Gastrocnemius medialis (tissue), 4 donors: ENCODE data around the gene SAMD11. TPM values are rescaled to one million over a fixed set of nuclear protein-coding genes. Genes with fewer than 3 reads are reported as not detected.

Experiments used
- ATAC-seq, 2 donors: fragments of 150-250 bp; one replicate each; pipeline ENCODE4 v1.9.1; 2016
- DNase-seq, 2 donors: peaks; one replicate each; pipeline ENCODE4 v3.0.0-alpha.2; 2019
- H3K27ac ChIP-seq, 4 donors: fragments of 200-600 bp; sonication (generic); 1 replicate in 1 of 4; 2 replicates in 3 of 4; pipeline ENCODE4 v1.5.1; 2016 to 2018; ENCODE audit warnings: mild to moderate bottlenecking in 2 of 4, moderate library complexity in 1 of 4
- H3K27me3 ChIP-seq, 3 donors: fragments of 200-600 bp; sonication (generic) in 2 of 3; 1 replicate in 1 of 3; 2 replicates in 2 of 3; pipeline versions ENCODE4 v1.5.1 to v1.6.0; 2016 to 2019; ENCODE audit warnings: mild to moderate bottlenecking in 1 of 3, moderate library complexity in 1 of 3
- H3K36me3 ChIP-seq, 2 donors: fragments of 200-600 bp; sonication (generic) in 1 of 2; one replicate each; pipeline ENCODE4 v1.5.1; 2017 to 2018
- H3K4me1 ChIP-seq, 2 donors: fragments of 200-600 bp; sonication (generic) in 1 of 2; one replicate each; pipeline ENCODE4 v1.5.1; 2016 to 2017; ENCODE audit warnings: mild to moderate bottlenecking in 2 of 2
- H3K4me3 ChIP-seq, 4 donors: fragments of 200-600 bp; sonication (generic) in 3 of 4; 1 replicate in 1 of 4; 2 replicates in 3 of 4; pipeline ENCODE4 v1.5.1; 2016 to 2019; ENCODE audit warnings: mild to moderate bottlenecking in 2 of 4
- H3K9me3 ChIP-seq, 3 donors: fragments of 200-600 bp; sonication (generic) in 2 of 3; 1 replicate in 1 of 3; 2 replicates in 2 of 3; pipeline ENCODE4 v1.5.1; 2016 to 2019
- CTCF ChIP-seq, 5 experiments: fragments of 450-650 bp in 3 of 5; fragments of 200-600 bp in 2 of 5; sonication (generic) in 2 of 5; IDR thresholded peaks in 4 of 5; conservative IDR thresholded peaks in 1 of 5; 1 replicate in 4 of 5; 2 replicates in 1 of 5; pipeline ENCODE4 v1.5.1; 2016 to 2019; ENCODE audit warnings: antibody characterized with exemption in 5 of 5, mild to moderate bottlenecking in 3 of 5, moderate library complexity in 3 of 5
- POLR2A ChIP-seq, 2 donors: fragments of 450-650 bp; IDR thresholded peaks; one replicate each; pipeline ENCODE4 v1.6.1; 2017; ENCODE audit warnings: antibody characterized with exemption in 2 of 2, mild to moderate bottlenecking in 2 of 2, moderate library complexity in 2 of 2
- in situ Hi-C, 4 donors: fragments of 200-750 bp; cut with MboI; loops; one replicate each; pipeline versions ENCODE4 v1.15.0 to v1.8.0; 2017; ENCODE audit warnings: low sequenced_read_pairs in 4 of 4
- intact Hi-C: fragments of 100-400 bp; cut with DNase I; formaldehyde crosslinking; loops from one replicate; pipeline ENCODE4 v1.15.1; 2023; ENCODE audit warnings: low total_unique reads
- total RNA-seq, 4 donors: library from RNA; depleted of rRNA; stranded (reverse); fragments of >200 nt; gene quantifications; one replicate each; pipeline versions ENCODE4 v1.1.0 to v1.2.3, GENCODE V29; 2016

SAMD11 gene
- total RNA-seq, 4 donors from 2014 or later, result 0.17 to 0.38 TPM; not detected in 2

DNA sequence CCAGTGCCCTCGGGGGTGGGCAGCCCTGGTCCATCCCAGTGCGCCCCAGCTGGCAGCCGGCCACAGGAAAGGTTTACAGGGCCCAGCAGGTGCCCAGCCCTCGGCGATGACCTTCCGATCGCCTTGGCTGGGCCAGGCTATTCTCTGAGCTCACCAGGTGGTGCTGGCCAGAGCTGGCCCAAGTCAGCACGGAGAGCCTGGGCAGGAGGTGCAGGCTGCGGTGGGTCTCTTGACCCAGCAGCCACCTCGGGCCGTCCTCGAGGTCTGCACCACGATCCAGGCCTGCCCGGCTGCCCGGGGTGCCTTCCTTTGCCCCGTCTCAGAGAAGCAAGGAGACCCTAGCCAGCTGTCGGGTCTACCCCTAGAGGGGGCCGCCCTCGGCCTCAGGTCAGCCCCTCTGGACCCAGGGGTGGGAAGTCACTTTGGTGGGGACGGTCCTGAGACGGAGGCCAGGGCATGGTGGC is 57.8 kb downstream of the SAMD11 start:
- intact Hi-C loops, result loop anchor here (5.0 kb wide), 1 partner anchor 366 kb away; the partner anchor contains the start of gene DVL1
- H3K27me3 ChIP-seq, result no peaks in the 10 kb centered on the region
- peak; percentile 4 to 12 for ATAC-seq
- H3K4me3 ChIP-seq, result peak overlapping the region; percentile 58 to 65 (median 62)
- no peaks in the 10 kb centered on the region for H3K9me3 ChIP-seq
- in situ Hi-C loops, result loop anchor here in 2 of 4 donors (10.0 kb wide), 1 partner anchor 83 kb away; no protein-coding TSS in a partner anchor
- no peaks in the 10 kb centered on the region for H3K36me3 ChIP-seq
- TF ChIP-seq CTCF (IDR thresholded peaks at IDR 0.05 in 4 of 5, conservative IDR thresholded peaks at IDR 0.05 in 1 of 5) (no peak), POLR2A (IDR thresholded peaks at IDR 0.05) (no peak)
- peak in 1 of 2 donors; percentile 77 for DNase-seq
- peak overlapping the region; percentile 100 for H3K27ac ChIP-seq
- peaks cover 29 to 38% of the 10 kb centered on the region in 2 donors for H3K4me1 ChIP-seq

DNA sequence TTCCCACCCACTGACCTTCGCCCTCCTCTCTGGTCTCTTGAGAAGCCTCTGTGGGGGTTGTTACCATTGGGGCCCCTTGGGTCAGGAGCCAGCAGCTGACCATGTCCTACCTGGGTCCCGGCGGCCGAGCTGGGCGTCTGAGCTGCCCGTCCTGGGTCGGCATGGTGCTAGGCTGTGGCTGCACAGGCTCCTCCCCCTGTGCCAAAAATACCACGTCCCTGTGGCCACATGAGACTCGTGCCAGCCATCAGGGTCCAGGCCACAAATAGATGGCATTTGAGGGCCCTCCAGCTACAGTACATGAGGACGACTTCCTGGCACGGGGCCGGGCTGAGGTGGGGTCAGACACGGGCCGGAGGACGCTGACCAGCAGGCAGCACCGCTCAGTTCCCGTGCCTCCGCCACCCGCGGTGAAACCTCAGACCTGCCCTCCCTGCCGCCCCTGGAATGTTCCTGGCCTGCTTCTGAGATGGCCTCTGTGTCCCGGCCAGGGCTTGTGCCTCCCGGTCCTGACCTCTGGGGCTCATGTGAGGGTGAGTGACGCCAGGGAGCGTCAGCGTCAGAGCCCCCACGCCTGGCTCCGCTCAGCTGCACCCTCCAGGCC is 58.3 kb downstream of the SAMD11 start, which contains the start of gene PERM1:
PERM1 (minus strand) TSS at position 139 of the 604 bp plus-strand sequence. CDS start 1,064 bp downstream, outside the sequence.
- no peaks in the 10 kb centered on the region for H3K36me3 ChIP-seq
- H3K9me3 ChIP-seq, result no peaks in the 10 kb centered on the region
- peaks cover 29 to 38% of the 10 kb centered on the region in 2 donors for H3K4me1 ChIP-seq
- H3K27me3 ChIP-seq, result no peaks in the 10 kb centered on the region
- peak within 1 kb of the TSS; percentile 100 for H3K27ac ChIP-seq
- DNase-seq (peak; percentile 90 to 99), ATAC-seq (peak; percentile 47 to 50)
- intact Hi-C loops, result loop anchor here (1.0 to 5.0 kb wide), 2 partner anchors 18 to 365 kb away; partner anchors contain the start of genes DVL1 and HES4
- TF ChIP-seq CTCF (IDR thresholded peaks at IDR 0.05 in 4 of 5, conservative IDR thresholded peaks at IDR 0.05 in 1 of 5), result no peak
- TF ChIP-seq POLR2A (IDR thresholded peaks at IDR 0.05), result peak; percentile 82 to 87
- peak within 1 kb of the TSS; percentile 58 to 65 (median 62) for H3K4me3 ChIP-seq
- in situ Hi-C loops, result loop anchor here in 2 of 4 donors (10.0 kb wide), 1 partner anchor 83 kb away; no protein-coding TSS in a partner anchor

- peaks cover 29 to 37% of the 10 kb centered on the region in 2 donors for H3K4me1 ChIP-seq
- no peaks in the 10 kb centered on the region for H3K36me3 ChIP-seq
- H3K27me3 ChIP-seq, result no peaks in the 10 kb centered on the region
- DNase-seq, result peak in 1 of 2 donors; percentile 68
- intact Hi-C loops, result loop anchor here (1.0 to 5.0 kb wide), 2 partner anchors 17 to 364 kb away; partner anchors contain the start of genes DVL1 and HES4
- H3K27ac ChIP-seq, result peak overlapping the region; percentile 100
- no peaks in the 10 kb centered on the region for H3K9me3 ChIP-seq
- H3K4me3 ChIP-seq, result peak overlapping the region; percentile 34 to 65 (median 58)
- no peak for ATAC-seq
- in situ Hi-C loops, result loop anchor here in 2 of 4 donors (10.0 kb wide), 1 partner anchor 82 kb away; no protein-coding TSS in a partner anchor
- TF ChIP-seq POLR2A (IDR thresholded peaks at IDR 0.05), result no peak
- TF ChIP-seq CTCF (IDR thresholded peaks at IDR 0.05 in 4 of 5, conservative IDR thresholded peaks at IDR 0.05 in 1 of 5), result no peak
These were observed 59.2 kb downstream of the SAMD11 start for GRCh38 chr1:982765-983436.

DNA sequence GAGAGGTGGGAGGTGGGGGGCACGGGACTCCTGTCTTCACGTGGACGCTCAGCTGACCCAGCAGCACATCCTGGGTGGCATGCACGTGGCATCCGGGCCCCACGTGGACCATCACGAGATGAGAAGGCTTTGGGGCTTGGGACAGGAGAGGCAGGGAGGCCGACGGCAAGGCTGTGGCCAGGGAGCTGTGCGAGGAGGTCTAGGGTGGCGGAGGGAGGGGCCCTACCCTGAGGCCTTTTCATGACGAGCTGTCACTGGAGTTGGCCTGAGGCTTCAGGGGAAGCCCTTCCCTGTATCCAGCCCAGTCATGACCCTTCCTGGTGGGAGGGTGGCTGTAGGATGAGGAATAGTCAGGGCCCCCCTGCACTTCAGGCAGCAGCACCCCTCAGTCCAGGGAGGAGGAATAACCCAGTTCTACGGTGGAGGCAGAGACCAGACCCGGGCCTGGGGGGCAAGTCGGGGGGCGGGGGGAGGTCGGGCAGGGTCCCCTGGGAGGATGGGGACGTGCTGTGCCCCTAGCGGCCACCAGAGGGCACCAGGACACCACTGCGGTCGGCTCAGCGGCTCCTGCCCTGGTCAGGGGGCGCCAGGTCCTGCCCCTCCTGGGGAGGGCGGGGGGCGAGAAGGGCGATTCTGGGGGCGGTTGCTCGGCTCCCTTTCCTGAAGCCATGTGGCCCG is 60.2 kb downstream of the SAMD11 start:
- TF ChIP-seq POLR2A (IDR thresholded peaks at IDR 0.05) (no peak), CTCF (IDR thresholded peaks at IDR 0.05 in 4 of 5, conservative IDR thresholded peaks at IDR 0.05 in 1 of 5) (peak; percentile 49 to 99 (median 75))
- DNase-seq (peak in 1 of 2 donors; percentile 60), ATAC-seq (no peak)
- in situ Hi-C loops, result loop anchor here in 2 of 4 donors (10.0 kb wide), 1 partner anchor 81 kb away; no protein-coding TSS in a partner anchor
- Histone ChIP-seq H3K36me3 (no peaks in the 10 kb centered on the region), H3K9me3 (no peaks in the 10 kb centered on the region), H3K4me1 (peaks cover 21 to 27% of the 10 kb centered on the region in 2 donors), H3K4me3 (peak overlapping the region in 3 of 4 donors; percentile 37 to 39 (median 37)), H3K27ac (peak overlapping the region; percentile 100), H3K27me3 (no peaks in the 10 kb centered on the region)
- intact Hi-C loops, result loop anchor here (1.0 to 5.0 kb wide), 2 partner anchors 80 to 363 kb away; partner anchors contain the start of gene DVL1
